ENCODE results near the gene POLR3E. TPM values are rescaled to one million over a fixed set of nuclear protein-coding genes. Genes with fewer than 3 reads are reported as not detected.

POLR3E gene
- total RNA-seq, 2 experiments from 2014 or later = 74.5 to 107 TPM

- H4K20me1 ChIP-seq (ENCODE audit: insufficient read depth, low read length) = no peaks in the 10 kb centered on the region
- peaks cover 96% of the 10 kb centered on the region for H3K36me3 ChIP-seq (ENCODE audit: insufficient read depth, low read length)
- no peaks in the 10 kb centered on the region for H3K4me1 ChIP-seq (ENCODE audit: insufficient read depth, low read length, poor library complexity, severe bottlenecking)
- no peak overlapping the region for H2AFZ ChIP-seq (ENCODE audit: low read length)
- intact Hi-C loops (cut with micrococcal nuclease; ENCODE audit: unreplicated experiment) = no loop called here
- H3K9me2 ChIP-seq (ENCODE audit: insufficient read depth, low read length) = no peaks in the 10 kb centered on the region
- POLR2A ChIA-PET = interaction anchor here (0.6 to 0.7 kb wide), 3 partner anchors 21 to 313 kb away, joined by 3 to 15 read pairs (median 3); no protein-coding TSS in a partner anchor
- no peaks in the 10 kb centered on the region for H3K79me2 ChIP-seq (ENCODE audit: insufficient read depth, low read depth, low read length)
- no peak overlapping the region for H3K27ac ChIP-seq (ENCODE audit: low read depth, low read length, poor library complexity, severe bottlenecking)
- BruUV-seq (replicated peaks) = no TSS peak
- H3K4me2 ChIP-seq (ENCODE audit: low read length) = no peak overlapping the region
- H3K9me3 ChIP-seq (ENCODE audit: low read length) = no peaks in the 10 kb centered on the region
- CTCF ChIA-PET (ENCODE audit: unreplicated experiment) = no interaction called here
- H3K4me3 ChIP-seq (ENCODE audit: low read depth, low read length, poor library complexity, severe bottlenecking) = no peak overlapping the region
- DNase-seq (ENCODE audit: low spot score) = no peak
- TF ChIP-seq EZH2phosphoT487 (IDR thresholded peaks at IDR 0.05; ENCODE audit: borderline replicate concordance, low read depth, low read length) (no peak), CTCF (conservative IDR thresholded peaks at IDR 0.05; ENCODE audit: low read length) (no peak)
Observed at GRCh38 chr16:22330326-22330725, 33.1 kb downstream of the POLR3E start.

GRCh38 chr16:22333457-22333994 lies 36.3 kb downstream of the POLR3E start:
- Histone ChIP-seq H4K20me1 (ENCODE audit: insufficient read depth, low read length) (no peaks in the 10 kb centered on the region), H3K27ac (ENCODE audit: low read depth, low read length, poor library complexity, severe bottlenecking) (no peak overlapping the region), H3K4me2 (ENCODE audit: low read length) (no peak overlapping the region), H3K36me3 (ENCODE audit: insufficient read depth, low read length) (peaks cover 92% of the 10 kb centered on the region), H2AFZ (ENCODE audit: low read length) (no peak overlapping the region), H3K9me3 (ENCODE audit: low read length) (peaks cover 25% of the 10 kb centered on the region), H3K9me2 (ENCODE audit: insufficient read depth, low read length) (no peaks in the 10 kb centered on the region), H3K79me2 (ENCODE audit: insufficient read depth, low read depth, low read length) (no peaks in the 10 kb centered on the region), H3K4me3 (ENCODE audit: low read depth, low read length, poor library complexity, severe bottlenecking) (no peak overlapping the region), H3K4me1 (ENCODE audit: insufficient read depth, low read length, poor library complexity, severe bottlenecking) (no peaks in the 10 kb centered on the region)
- TF ChIP-seq EZH2phosphoT487 (IDR thresholded peaks at IDR 0.05; ENCODE audit: borderline replicate concordance, low read depth, low read length) (no peak), CTCF (conservative IDR thresholded peaks at IDR 0.05; ENCODE audit: low read length) (no peak)
- DNase-seq (ENCODE audit: low spot score) = no peak
- ChIA-PET CTCF (ENCODE audit: unreplicated experiment) (no interaction called here), POLR2A (no interaction called here)
- BruUV-seq (replicated peaks) = no TSS peak
- intact Hi-C loops (cut with micrococcal nuclease; ENCODE audit: unreplicated experiment) = no loop called here

GRCh38 chr16:22335668-22336246 lies 38.5 kb downstream of the POLR3E start:
- Histone ChIP-seq H3K4me2 (ENCODE audit: low read length) (no peak overlapping the region), H4K20me1 (ENCODE audit: insufficient read depth, low read length) (no peaks in the 10 kb centered on the region), H3K27ac (ENCODE audit: low read depth, low read length, poor library complexity, severe bottlenecking) (no peak overlapping the region), H3K9me2 (ENCODE audit: insufficient read depth, low read length) (no peaks in the 10 kb centered on the region), H3K4me3 (ENCODE audit: low read depth, low read length, poor library complexity, severe bottlenecking) (no peak overlapping the region), H3K36me3 (ENCODE audit: insufficient read depth, low read length) (peaks cover 71% of the 10 kb centered on the region), H3K9me3 (ENCODE audit: low read length) (peaks cover 25% of the 10 kb centered on the region), H2AFZ (ENCODE audit: low read length) (no peak overlapping the region), H3K4me1 (ENCODE audit: insufficient read depth, low read length, poor library complexity, severe bottlenecking) (no peaks in the 10 kb centered on the region), H3K79me2 (ENCODE audit: insufficient read depth, low read depth, low read length) (no peaks in the 10 kb centered on the region)
- no peak for DNase-seq (ENCODE audit: low spot score)
- BruUV-seq (replicated peaks) = no TSS peak
- intact Hi-C loops (cut with micrococcal nuclease; ENCODE audit: unreplicated experiment) = no loop called here
- ChIA-PET CTCF (ENCODE audit: unreplicated experiment) (no interaction called here), POLR2A (no interaction called here)
- TF ChIP-seq CTCF (conservative IDR thresholded peaks at IDR 0.05; ENCODE audit: low read length) = no peak
- no peak for TF ChIP-seq EZH2phosphoT487 (IDR thresholded peaks at IDR 0.05; ENCODE audit: borderline replicate concordance, low read depth, low read length)

All from OCI-LY7 (cell line).